Measurements from ENCODE around the gene MOB3A.

DNA sequence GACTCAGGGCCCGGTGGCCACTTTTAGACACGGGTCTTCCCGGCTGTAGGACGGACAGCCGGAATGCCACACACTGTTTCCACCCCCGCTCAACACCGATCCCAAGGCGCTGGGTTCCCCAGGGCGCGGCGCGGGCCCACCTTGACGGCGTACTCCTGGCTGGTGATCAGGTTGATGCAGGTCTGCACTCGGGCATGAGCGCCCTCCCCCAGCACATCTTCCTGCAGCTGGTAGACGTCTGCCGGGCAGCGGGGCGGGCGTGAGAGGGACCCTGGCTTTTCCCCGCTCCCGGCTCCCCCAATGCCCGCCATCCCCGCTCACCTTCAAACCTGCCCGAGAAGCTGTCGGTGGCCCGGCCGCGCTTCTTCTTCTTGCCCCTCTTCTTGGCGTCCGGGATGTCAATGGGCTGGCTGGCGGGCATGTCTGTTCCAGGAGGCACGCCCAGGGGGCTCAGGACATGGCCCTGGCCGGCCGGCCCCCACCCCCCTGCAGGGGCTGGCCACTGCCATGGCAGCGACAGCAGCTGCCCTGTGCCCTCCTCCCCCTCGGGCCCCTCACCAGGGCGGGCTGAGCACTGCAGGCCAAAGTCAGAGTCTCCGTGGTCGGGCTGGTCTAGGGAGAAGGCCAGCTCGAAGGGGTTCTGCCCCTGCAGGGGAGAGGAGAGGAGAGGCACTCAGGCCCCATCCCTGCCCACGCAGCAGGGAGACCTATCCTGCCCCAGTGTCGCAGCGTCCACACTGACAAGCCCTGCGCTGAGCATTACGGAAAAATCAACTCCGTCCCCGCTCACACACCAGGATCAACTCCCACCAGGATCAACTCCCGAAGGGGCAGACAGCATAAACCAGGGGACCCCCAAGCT lies 49.8 kb downstream of the MOB3A start:
- TF ChIP-seq MYC (IDR thresholded peaks at IDR 0.05; ENCODE audit: low read depth, low read length) (no peak), POLR2A (IDR thresholded peaks at IDR 0.05; ENCODE audit: extremely low read depth, insufficient read length) (no peak)
- TF ChIP-seq, protein P1, sequence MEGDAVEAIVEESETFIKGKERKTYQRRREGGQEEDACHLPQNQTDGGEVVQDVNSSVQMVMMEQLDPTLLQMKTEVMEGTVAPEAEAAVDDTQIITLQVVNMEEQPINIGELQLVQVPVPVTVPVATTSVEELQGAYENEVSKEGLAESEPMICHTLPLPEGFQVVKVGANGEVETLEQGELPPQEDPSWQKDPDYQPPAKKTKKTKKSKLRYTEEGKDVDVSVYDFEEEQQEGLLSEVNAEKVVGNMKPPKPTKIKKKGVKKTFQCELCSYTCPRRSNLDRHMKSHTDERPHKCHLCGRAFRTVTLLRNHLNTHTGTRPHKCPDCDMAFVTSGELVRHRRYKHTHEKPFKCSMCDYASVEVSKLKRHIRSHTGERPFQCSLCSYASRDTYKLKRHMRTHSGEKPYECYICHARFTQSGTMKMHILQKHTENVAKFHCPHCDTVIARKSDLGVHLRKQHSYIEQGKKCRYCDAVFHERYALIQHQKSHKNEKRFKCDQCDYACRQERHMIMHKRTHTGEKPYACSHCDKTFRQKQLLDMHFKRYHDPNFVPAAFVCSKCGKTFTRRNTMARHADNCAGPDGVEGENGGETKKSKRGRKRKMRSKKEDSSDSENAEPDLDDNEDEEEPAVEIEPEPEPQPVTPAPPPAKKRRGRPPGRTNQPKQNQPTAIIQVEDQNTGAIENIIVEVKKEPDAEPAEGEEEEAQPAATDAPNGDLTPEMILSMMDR (IDR thresholded peaks at IDR 0.05; ENCODE audit: low read depth, low read length): no peak

Measured in NB4 (cell line).